Activated CD4-positive, alpha-beta T cell treated with anti-CD3 and anti-CD28 coated beads for 36 hours (primary cell): ENCODE measurements around the gene ADARB2. TPM values are rescaled to one million over a fixed set of nuclear protein-coding genes. Genes with fewer than 3 reads are reported as not detected.
"Not testable (repeated sequence)": the region's sequence is repeated elsewhere in the genome, so short reads cannot be mapped to it uniquely, and the experiment has no call there.

Experiments used
- ATAC-seq: fragments of 200-7000 bp; cut with Tn5 transposase; one replicate; pipeline ENCODE4 v1.10.0; 2021; ENCODE audit warnings: mild to moderate bottlenecking, moderate library complexity
- CTCF ChIA-PET: fragments of 350-600 bp; sonication (Branson Sonifier 250); formaldehyde crosslinking; loops from one replicate; lab custom pipeline; 2021; ENCODE audit warnings: antibody characterized with exemption; lab: Charles Lee
- POLR2A ChIA-PET: fragments of 350-600 bp; sonication (Branson Sonifier 250); formaldehyde crosslinking; loops from one replicate; lab custom pipeline; 2021; ENCODE audit warnings: antibody characterized with exemption, inconsistent platforms; lab: Charles Lee
- DNase-seq: peaks from one replicate; pipeline ENCODE4 v3.0.0-alpha.2; 2020
- H3K27ac Mint-ChIP-seq: one replicate; pipeline ENCODE4 v1.8.0; 2021; ENCODE audit warnings: mixed read lengths
- H3K27me3 Mint-ChIP-seq: one replicate; pipeline ENCODE4 v1.8.0; 2021; ENCODE audit warnings: mixed read lengths
- H3K36me3 Mint-ChIP-seq: one replicate; pipeline ENCODE4 v1.8.0; 2021; ENCODE audit warnings: low read depth, mixed read lengths
- H3K4me1 Mint-ChIP-seq: one replicate; pipeline ENCODE4 v1.8.0; 2021; ENCODE audit warnings: mixed read lengths
- H3K4me3 Mint-ChIP-seq: one replicate; pipeline ENCODE4 v1.8.0; 2021; ENCODE audit warnings: mild to moderate bottlenecking, moderate library complexity, mixed read lengths
- H3K9me3 Mint-ChIP-seq: one replicate; pipeline ENCODE4 v1.8.0; 2021; ENCODE audit warnings: low read depth, mixed read lengths
- intact Hi-C, 2 experiments: fragments of 100-400 bp; cut with DNase I in 1 of 2; cut with micrococcal nuclease in 1 of 2; formaldehyde crosslinking; loops; one replicate each; pipeline versions ENCODE4 v1.14.2 to v1.15.1; 2022 to 2024; cut with DNase I, micrococcal nuclease
- total RNA-seq, 2 experiments: library from RNA; stranded (reverse); gene quantifications; one replicate each; pipeline ENCODE4 v1.2.3, GENCODE V29; 2021

Gene ADARB2
- total RNA-seq, 2 experiments from 2014 or later: not detected

DNA sequence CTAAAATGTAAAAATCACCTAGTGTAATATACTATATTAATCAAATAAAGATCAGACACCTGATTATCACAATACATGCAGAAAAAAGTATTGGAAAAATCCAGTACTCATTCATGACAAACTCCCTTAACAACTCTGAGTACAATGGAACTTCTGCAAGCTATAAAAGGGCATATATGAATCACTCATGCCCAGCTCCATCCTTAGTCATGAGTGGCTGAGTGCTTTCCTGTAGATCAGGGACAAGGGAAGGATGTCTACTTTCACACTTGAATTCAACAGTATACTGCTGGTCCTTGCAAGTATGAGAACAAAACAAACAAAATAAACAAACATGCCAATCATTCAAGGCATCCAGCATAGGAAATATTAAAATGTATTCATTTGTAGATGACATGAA is 116.5 kb downstream of the ADARB2 start:
- no peak for DNase-seq
- CTCF ChIA-PET: no interaction called here
- peaks cover 8% of the 10 kb centered on the region for H3K27me3 Mint-ChIP-seq
- intact Hi-C loops: no loop called here
- H3K9me3 Mint-ChIP-seq: peaks cover 3% of the 10 kb centered on the region
- no peak overlapping the region for H3K27ac Mint-ChIP-seq
- H3K36me3 Mint-ChIP-seq: no peaks in the 10 kb centered on the region
- peak; percentile 63 for ATAC-seq
- no peaks in the 10 kb centered on the region for H3K4me1 Mint-ChIP-seq
- POLR2A ChIA-PET: no interaction called here
- H3K4me3 Mint-ChIP-seq: no peak overlapping the region

DNA sequence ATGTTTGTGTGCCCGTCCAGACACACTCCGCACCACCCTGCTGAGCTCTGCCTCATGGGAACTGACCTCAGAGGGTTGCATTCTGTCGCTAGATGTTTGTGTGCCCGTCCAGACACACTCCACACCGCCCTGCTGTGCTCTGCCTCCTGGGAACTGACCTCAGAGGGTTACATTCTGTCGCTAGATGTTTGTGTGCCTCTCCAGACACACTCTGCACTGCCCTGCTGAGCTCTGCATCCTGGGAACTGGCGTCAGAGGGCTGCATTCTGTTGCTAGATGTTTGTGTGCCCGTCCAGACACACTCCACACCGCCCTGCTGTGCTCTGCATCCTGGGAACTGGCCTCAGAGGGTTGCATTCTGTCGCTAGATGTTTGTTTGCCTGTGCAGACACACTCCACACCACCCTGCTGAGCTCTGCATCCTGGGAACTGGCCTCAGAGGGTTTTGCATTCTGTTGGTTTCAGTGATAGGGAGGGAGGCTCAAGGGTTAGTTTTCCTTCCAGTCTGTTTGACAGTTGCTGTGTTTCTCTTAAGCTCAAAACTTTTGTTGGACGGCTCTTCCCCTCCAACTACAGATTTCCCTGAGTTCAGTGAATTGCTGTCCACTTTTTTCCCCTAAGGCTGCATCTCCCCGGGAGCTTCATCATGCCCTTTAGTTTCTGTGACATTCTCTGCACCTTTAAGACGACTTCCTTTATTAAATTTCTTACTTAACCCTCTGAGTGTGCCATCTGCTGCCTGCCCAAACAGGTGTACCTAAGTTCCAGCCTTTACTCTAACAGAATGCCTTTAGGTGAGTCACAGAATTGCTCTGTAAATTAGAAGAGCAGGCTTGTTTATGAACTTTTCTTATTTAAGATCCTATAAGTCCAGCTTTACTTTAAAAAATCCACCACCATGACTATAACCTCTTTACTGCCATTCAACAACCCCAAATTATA is 119.7 kb downstream of the ADARB2 start:
- H3K4me3 Mint-ChIP-seq, DNase-seq, POLR2A ChIA-PET, H3K9me3 Mint-ChIP-seq, H3K27ac Mint-ChIP-seq, H3K27me3 Mint-ChIP-seq, intact Hi-C loops, H3K4me1 Mint-ChIP-seq, H3K36me3 Mint-ChIP-seq, ATAC-seq: not testable (repeated sequence)
- CTCF ChIA-PET: interaction anchor here (0.9 kb wide), 1 partner anchor 196 kb away, joined by 4 read pairs; no protein-coding TSS in a partner anchor

DNA sequence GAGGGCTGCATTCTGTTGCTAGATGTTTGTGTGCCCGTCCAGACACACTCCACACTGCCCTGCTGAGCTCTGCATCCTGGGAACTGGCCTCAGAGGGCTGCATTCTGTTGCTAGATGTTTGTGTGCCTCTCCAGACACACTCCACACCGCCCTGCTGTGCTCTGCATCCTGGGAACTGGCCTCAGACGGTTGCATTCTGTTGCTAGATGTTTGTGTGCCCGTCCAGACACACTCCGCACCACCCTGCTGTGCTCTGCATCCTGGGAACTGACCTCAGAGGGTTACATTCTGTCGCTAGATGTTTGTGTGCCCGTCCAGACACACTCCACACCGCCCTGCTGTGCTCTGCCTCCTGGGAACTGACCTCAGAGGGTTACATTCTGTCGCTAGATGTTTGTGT is 120.6 kb downstream of the ADARB2 start:
- intact Hi-C loops, H3K9me3 Mint-ChIP-seq, H3K27ac Mint-ChIP-seq, DNase-seq, H3K4me3 Mint-ChIP-seq, H3K36me3 Mint-ChIP-seq, CTCF ChIA-PET, H3K27me3 Mint-ChIP-seq, ATAC-seq, POLR2A ChIA-PET, H3K4me1 Mint-ChIP-seq: not testable (repeated sequence)

DNA sequence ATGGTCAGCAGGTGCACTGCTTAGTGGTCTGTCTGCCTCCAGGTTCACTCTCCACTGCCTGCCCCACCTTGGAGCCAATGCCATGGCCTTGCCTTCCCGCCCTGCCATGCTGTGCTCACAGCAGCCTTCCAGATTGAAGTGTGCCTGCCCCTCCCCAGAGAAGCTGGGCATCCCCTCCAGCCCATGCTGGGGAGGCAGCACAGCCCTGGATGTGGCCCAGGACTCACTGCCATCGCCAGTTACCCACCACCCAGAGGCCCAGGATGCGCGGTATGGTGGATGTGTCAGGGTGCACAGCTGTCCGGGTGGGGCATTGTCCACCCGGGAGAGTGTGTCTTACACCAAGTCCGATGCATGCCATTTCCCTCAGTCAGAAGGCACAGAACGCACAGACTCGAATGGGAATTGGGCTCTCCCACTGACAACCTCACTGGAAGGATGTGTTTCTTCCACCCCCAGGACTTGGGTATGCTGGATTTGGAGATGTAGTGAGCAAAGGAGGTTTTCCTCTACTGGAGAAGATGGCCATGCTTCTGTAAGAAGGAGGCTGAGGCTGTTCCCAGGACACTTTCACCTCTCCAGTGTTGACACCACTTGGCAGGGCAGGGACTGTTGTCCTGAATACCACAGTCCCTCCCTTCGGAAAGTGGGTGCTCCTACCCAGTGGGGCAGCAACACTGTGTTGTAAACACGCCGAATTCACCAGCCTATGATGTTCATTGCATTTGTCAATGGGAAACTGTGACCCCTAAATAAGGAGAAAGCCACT is 122.0 kb downstream of the ADARB2 start:
- CTCF ChIA-PET: no interaction called here
- H3K4me1 Mint-ChIP-seq: no peaks in the 10 kb centered on the region
- H3K27ac Mint-ChIP-seq: no peak overlapping the region
- peaks cover 3% of the 10 kb centered on the region for H3K9me3 Mint-ChIP-seq
- POLR2A ChIA-PET: no interaction called here
- intact Hi-C loops: no loop called here
- peaks cover 13% of the 10 kb centered on the region for H3K27me3 Mint-ChIP-seq
- no peak overlapping the region for H3K4me3 Mint-ChIP-seq
- no peaks in the 10 kb centered on the region for H3K36me3 Mint-ChIP-seq
- DNase-seq: no peak
- no peak for ATAC-seq

DNA sequence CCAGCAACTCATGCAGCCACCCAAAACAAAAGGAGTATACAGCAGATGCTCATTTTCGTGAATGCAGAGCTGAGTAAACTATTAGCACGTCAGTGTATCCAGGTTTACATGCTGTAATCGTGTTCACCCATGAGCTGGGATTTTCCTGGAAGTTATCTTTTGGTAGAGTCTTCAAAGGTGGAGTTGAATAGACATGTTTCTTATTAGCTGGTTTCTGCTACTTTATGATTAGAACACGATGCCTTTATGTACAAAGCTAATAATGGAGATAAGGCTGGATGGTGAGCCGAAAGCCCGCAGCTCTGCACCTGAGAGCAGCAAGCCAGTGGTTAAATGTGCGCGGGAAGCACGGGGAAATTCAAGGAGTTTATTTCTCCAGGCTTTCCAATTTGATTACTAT is 123.8 kb downstream of the ADARB2 start:
- ATAC-seq (no peak), DNase-seq (no peak)
- POLR2A ChIA-PET: no interaction called here
- Mint-ChIP-seq H3K4me1 (no peaks in the 10 kb centered on the region), H3K9me3 (no peaks in the 10 kb centered on the region), H3K4me3 (no peak overlapping the region), H3K27me3 (peaks cover 12% of the 10 kb centered on the region), H3K36me3 (no peaks in the 10 kb centered on the region), H3K27ac (no peak overlapping the region)
- intact Hi-C loops: no loop called here
- CTCF ChIA-PET: interaction anchor here (0.7 kb wide), 1 partner anchor 15 kb away, joined by 3 read pairs; no protein-coding TSS in a partner anchor

DNA sequence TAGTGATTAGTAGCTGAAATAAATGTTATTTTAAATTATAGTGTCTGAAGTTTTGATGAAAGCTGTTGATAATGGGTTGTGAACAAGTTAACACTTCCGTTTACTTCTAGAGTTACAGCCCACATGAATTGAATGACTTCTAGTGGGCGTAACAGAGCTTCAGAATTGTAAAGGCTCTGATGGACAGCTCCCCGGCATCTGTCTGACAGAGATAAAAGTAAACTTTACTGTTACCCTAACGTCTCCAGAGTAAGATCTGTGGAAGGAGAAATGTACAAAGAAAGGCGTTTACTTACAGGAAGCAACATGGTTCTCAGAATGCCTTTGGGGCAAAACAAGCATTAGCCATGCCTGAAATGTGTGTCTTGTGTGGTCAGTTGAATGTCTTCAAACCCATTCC is 124.4 kb downstream of the ADARB2 start:
- no peaks in the 10 kb centered on the region for H3K9me3 Mint-ChIP-seq
- CTCF ChIA-PET: no interaction called here

DNA sequence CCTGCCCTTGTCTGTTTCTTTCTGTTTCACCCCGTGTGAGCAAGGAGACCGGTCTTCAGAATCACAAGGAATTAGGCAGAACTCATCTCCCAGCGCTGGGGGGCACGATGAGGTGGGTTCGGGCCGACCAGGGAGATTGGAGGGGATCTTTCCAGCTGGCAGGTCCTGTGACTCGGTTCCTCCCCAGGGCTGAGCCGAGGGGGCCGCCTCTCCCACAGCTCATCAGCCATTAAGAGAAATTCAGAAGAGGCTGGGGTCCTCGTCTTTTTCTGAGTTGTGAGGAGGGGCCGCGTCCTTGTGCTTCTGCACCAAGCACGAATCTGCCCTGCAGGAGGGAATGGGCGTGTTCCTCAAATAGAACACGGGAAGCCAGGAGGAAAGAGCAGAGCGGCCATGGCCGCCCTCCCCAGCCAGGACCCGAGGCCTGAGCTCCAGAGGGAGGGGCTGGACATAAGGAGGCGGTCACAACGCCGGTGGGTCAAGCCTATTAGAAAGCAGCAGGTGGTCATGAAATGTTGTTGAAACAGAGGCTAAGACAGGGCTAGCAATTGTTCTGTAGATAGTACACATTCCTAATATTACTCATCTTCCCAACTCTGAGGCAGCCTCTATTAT is 125.3 kb downstream of the ADARB2 start:
- ATAC-seq: no peak
- Mint-ChIP-seq H3K9me3 (no peaks in the 10 kb centered on the region), H3K27me3 (peaks cover 22% of the 10 kb centered on the region), H3K27ac (no peak overlapping the region), H3K4me3 (no peak overlapping the region), H3K4me1 (no peaks in the 10 kb centered on the region), H3K36me3 (no peaks in the 10 kb centered on the region)
- no peak for DNase-seq
- intact Hi-C loops: no loop called here
- ChIA-PET CTCF (no interaction called here), POLR2A (no interaction called here)

More for the DNA sequence above, 124.4 kb downstream of the ADARB2 start:
- intact Hi-C loops: no loop called here
- Mint-ChIP-seq H3K36me3 (no peaks in the 10 kb centered on the region), H3K4me3 (no peak overlapping the region), H3K27ac (no peak overlapping the region), H3K4me1 (no peaks in the 10 kb centered on the region), H3K27me3 (peaks cover 17% of the 10 kb centered on the region)
- DNase-seq: no peak
- POLR2A ChIA-PET: no interaction called here
- no peak for ATAC-seq

DNA sequence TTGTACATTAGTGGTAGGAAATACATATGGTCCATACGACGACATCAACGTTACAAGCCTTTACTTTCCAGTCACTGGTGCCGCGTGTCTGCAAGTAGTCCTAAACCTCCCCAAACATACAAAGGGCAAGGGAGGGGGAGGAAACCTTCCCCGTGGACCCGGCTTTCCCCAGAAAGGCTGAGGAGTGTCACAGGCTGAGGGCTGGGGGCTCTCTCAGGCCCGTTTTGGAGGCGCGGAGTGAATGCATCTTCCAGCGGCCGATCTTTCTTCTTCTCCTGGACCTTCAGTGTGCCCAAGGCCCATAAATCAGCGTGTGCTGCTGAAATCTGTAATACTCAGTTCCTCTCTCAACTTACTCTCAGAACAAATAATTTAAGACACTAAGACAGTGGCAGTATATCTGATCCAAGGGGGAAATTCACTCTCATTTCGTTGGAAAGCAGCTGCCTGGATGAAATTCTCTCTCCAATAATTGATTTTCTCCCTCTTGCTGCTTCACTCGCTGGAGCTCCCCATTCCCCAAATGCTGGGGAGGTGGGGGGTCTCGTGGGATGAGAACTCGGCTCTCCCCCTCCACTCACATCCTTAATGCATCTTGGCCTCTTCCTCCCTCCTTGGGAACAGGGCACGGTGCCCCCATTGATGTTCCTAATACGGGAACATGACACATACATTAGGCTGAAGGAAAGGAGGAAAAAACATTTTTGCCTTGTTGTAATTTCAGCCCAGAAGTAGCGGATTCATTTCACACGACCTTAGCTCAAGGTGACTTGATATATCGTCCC is 126.1 kb downstream of the ADARB2 start:
- ATAC-seq: no peak
- Mint-ChIP-seq H3K27ac (no peak overlapping the region), H3K36me3 (no peaks in the 10 kb centered on the region), H3K27me3 (peaks cover 27% of the 10 kb centered on the region), H3K9me3 (no peaks in the 10 kb centered on the region), H3K4me3 (no peak overlapping the region), H3K4me1 (no peaks in the 10 kb centered on the region)
- intact Hi-C loops: no loop called here
- ChIA-PET CTCF (no interaction called here), POLR2A (no interaction called here)
- no peak for DNase-seq

DNA sequence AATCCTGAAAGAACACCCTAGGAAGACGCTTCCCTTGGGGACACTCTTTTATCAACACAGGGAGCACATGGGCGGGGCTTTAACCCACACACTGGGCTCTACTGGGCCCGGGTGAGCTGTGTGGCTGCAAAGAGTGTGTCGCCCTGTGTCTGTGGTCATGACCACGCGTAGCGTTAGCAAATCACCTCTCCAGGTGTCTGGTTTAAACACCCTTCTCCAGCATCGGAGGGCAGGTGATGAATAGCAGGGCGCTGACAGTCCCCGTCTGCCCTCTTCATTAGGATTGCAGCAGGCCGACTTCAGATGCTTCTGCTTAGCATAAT is 127.7 kb downstream of the ADARB2 start:
- no peak for ATAC-seq
- POLR2A ChIA-PET: no interaction called here
- H3K27ac Mint-ChIP-seq: no peak overlapping the region
- no peak for DNase-seq
- no peaks in the 10 kb centered on the region for H3K4me1 Mint-ChIP-seq
- no peaks in the 10 kb centered on the region for H3K36me3 Mint-ChIP-seq
- peaks cover 27% of the 10 kb centered on the region for H3K27me3 Mint-ChIP-seq
- CTCF ChIA-PET: no interaction called here
- no peaks in the 10 kb centered on the region for H3K9me3 Mint-ChIP-seq
- H3K4me3 Mint-ChIP-seq: no peak overlapping the region
- intact Hi-C loops: no loop called here

DNA sequence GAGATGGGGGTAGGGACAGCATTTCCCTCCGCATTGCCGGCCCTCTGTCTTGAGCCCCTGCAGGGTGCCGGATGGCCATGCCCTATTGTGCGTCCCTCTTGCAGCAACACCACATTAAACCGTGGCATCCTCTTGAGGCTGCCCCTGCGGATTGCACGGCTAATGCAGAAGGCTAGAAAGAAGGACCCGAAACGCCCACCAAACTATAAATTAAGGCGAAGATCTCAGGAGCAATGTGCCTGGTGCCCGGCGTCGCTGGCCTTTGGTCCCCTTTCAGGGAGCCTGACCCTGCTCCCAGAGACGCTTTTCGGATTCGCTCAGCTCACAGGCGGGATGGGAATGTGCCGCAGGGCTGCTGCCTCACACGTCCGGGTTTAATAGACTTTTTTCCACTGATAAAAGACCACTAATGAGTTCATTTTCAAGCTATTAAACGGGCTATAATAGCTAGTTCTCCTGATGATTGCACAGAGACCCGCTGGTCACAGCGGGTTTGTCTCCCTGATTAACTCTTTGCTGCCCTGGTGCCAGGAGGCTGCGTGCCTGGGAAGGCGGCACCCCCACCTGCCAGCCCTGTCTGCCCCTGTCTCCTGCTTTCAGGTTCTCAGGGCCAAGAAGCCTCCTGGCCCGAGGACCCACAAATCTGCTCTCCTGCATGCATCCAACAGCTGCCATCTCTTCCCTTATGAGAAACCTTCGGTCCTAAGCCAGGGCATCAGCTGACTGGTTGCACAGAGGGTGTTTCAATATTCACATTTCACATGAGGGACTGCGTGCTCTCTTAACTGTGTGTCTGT is 128.3 kb downstream of the ADARB2 start:
- CTCF ChIA-PET: no interaction called here
- POLR2A ChIA-PET: no interaction called here
- Mint-ChIP-seq H3K36me3 (no peaks in the 10 kb centered on the region), H3K4me3 (no peak overlapping the region), H3K27ac (no peak overlapping the region), H3K27me3 (peaks cover 27% of the 10 kb centered on the region), H3K4me1 (no peaks in the 10 kb centered on the region), H3K9me3 (no peaks in the 10 kb centered on the region)
- ATAC-seq: no peak
- intact Hi-C loops: no loop called here
- no peak for DNase-seq
